Loucy (cell line): ENCODE measurements around the gene MICAL2.

Experiments
- H2AFZ ChIP-seq: fragments of 200-600 bp; sonication (generic); 2 replicates; pipeline ENCODE4 v1.6.0; 2016; ENCODE audit warnings: antibody characterized with exemption, mild to moderate bottlenecking, low read length, moderate library complexity
- H3F3A ChIP-seq: fragments of 200-600 bp; 2 replicates; pipeline ENCODE4 v1.6.0; 2016; ENCODE audit warnings: antibody characterized with exemption, low read depth, mild to moderate bottlenecking
- H3K27me3 ChIP-seq: fragments of 200-600 bp; sonication (generic); 2 replicates; pipeline ENCODE4 v1.6.1; 2014; ENCODE audit warnings: low read length, mild to moderate bottlenecking; ENCODE audit not compliant: insufficient read depth, poor library complexity, severe bottlenecking
- H3K36me3 ChIP-seq: fragments of 200-600 bp; sonication (generic); 2 replicates; pipeline ENCODE4 v1.6.1; 2016; ENCODE audit warnings: low read length; ENCODE audit not compliant: insufficient read depth
- H3K4me1 ChIP-seq: fragments of 200-600 bp; sonication (generic); 2 replicates; pipeline ENCODE4 v1.5.1; 2014; ENCODE audit warnings: low read length, mild to moderate bottlenecking; ENCODE audit not compliant: insufficient read depth, poor library complexity, severe bottlenecking
- H3K4me2 ChIP-seq: fragments of 200-600 bp; sonication (generic); 2 replicates; pipeline ENCODE4 v1.6.0; 2014; ENCODE audit warnings: antibody characterized with exemption, low read length, low read depth, mild to moderate bottlenecking; ENCODE audit not compliant: poor library complexity, severe bottlenecking
- H3K4me3 ChIP-seq: fragments of 200-600 bp; sonication (generic); 2 replicates; pipeline ENCODE4 v1.5.1; 2014; ENCODE audit warnings: low read length, mild to moderate bottlenecking, mixed read lengths; ENCODE audit not compliant: poor library complexity, severe bottlenecking
- H3K79me2 ChIP-seq: fragments of 200-600 bp; sonication (generic); 2 replicates; pipeline ENCODE4 v1.6.1; 2014; ENCODE audit warnings: low read length; ENCODE audit not compliant: insufficient read depth
- H3K9ac ChIP-seq: fragments of 200-600 bp; sonication (generic); 2 replicates; pipeline ENCODE4 v1.6.0; 2014; ENCODE audit warnings: mild to moderate bottlenecking, low read depth, low read length, moderate library complexity; ENCODE audit not compliant: poor library complexity, severe bottlenecking
- H3K9me2 ChIP-seq: fragments of 200-600 bp; sonication (generic); replicated peaks from 2 replicates; pipeline ENCODE4 v1.6.1; 2016; ENCODE audit warnings: low read depth, low read length, mixed read lengths
- H3K9me3 ChIP-seq: fragments of 200-600 bp; sonication (generic); 2 replicates; pipeline ENCODE4 v1.6.1; 2014; ENCODE audit warnings: mild to moderate bottlenecking, antibody characterized with exemption, low read length, low read depth; ENCODE audit not compliant: insufficient read depth
- H4K20me1 ChIP-seq: fragments of 200-600 bp; sonication (generic); 2 replicates; pipeline ENCODE4 v1.6.0; 2014; ENCODE audit warnings: antibody characterized with exemption, low read length, mild to moderate bottlenecking; ENCODE audit not compliant: insufficient read depth, poor library complexity, severe bottlenecking
- CTCF ChIP-seq: fragments of 200-600 bp; sonication (generic); conservative IDR thresholded peaks from 2 replicates; pipeline ENCODE4 v1.5.1; 2014; ENCODE audit warnings: mild to moderate bottlenecking, antibody characterized with exemption, low read length
- EZH2phosphoT487 ChIP-seq: fragments of 200-600 bp; IDR thresholded peaks from 2 replicates; pipeline ENCODE4 v1.6.1; 2018; ENCODE audit warnings: antibody characterized with exemption, mild to moderate bottlenecking, moderate library complexity, borderline replicate concordance

Gene MICAL2

GRCh38 chr11:12074529-12075195 lies 35.7 kb upstream of the MICAL2 start:
- H2AFZ ChIP-seq: no peak overlapping the region
- H3K4me3 ChIP-seq: no peak overlapping the region
- no peak overlapping the region for H3K4me2 ChIP-seq
- H3K9ac ChIP-seq: no peak overlapping the region
- H3K9me2 ChIP-seq: no peaks in the 10 kb centered on the region
- no peaks in the 10 kb centered on the region for H3K36me3 ChIP-seq
- H3K27me3 ChIP-seq: no peaks in the 10 kb centered on the region
- peaks cover 12% of the 10 kb centered on the region for H3K4me1 ChIP-seq
- H4K20me1 ChIP-seq: no peaks in the 10 kb centered on the region
- H3K9me3 ChIP-seq: no peaks in the 10 kb centered on the region
- H3F3A ChIP-seq: no peaks in the 10 kb centered on the region
- H3K79me2 ChIP-seq: no peaks in the 10 kb centered on the region
- TF ChIP-seq CTCF: no peak
- no peak for TF ChIP-seq EZH2phosphoT487

- Histone ChIP-seq H3K36me3 (no peaks in the 10 kb centered on the region), H3F3A (no peaks in the 10 kb centered on the region), H3K27me3 (no peaks in the 10 kb centered on the region), H3K4me3 (no peak overlapping the region), H3K9me2 (no peaks in the 10 kb centered on the region), H3K4me2 (no peak overlapping the region), H3K4me1 (peaks cover 12% of the 10 kb centered on the region), H3K79me2 (no peaks in the 10 kb centered on the region), H2AFZ (no peak overlapping the region), H4K20me1 (no peaks in the 10 kb centered on the region), H3K9ac (no peak overlapping the region), H3K9me3 (no peaks in the 10 kb centered on the region)
- TF ChIP-seq CTCF (no peak), EZH2phosphoT487 (no peak)
Measured at GRCh38 chr11:12075291-12075690, 35.1 kb upstream of the MICAL2 start.

- Histone ChIP-seq H2AFZ (no peak overlapping the region), H3K4me1 (peaks cover 5% of the 10 kb centered on the region), H3K79me2 (no peaks in the 10 kb centered on the region), H3K4me2 (no peak overlapping the region), H3K9me2 (no peaks in the 10 kb centered on the region), H4K20me1 (no peaks in the 10 kb centered on the region), H3K9me3 (no peaks in the 10 kb centered on the region), H3K4me3 (no peak overlapping the region), H3K27me3 (no peaks in the 10 kb centered on the region), H3K9ac (no peak overlapping the region), H3F3A (no peaks in the 10 kb centered on the region), H3K36me3 (no peaks in the 10 kb centered on the region)
- TF ChIP-seq EZH2phosphoT487 (no peak), CTCF (no peak)
Measured at GRCh38 chr11:12075822-12076821, 34.3 kb upstream of the MICAL2 start.
